H1 (cell line): Measurements from ENCODE around the gene AATK. TPM values are rescaled to one million over a fixed set of nuclear protein-coding genes. Genes with fewer than 3 reads are reported as not detected.

Experiments used
- CTCF ChIA-PET: fragments of 300-600 bp; sonication (Branson Sonifier 250); formaldehyde crosslinking; loops from one replicate; lab custom pipeline; 2021; ENCODE audit not compliant: partially characterized antibody; lab: Charles Lee
- POLR2A ChIA-PET: fragments of 300-600 bp; sonication (Branson Sonifier 250); formaldehyde crosslinking; loops from one replicate; lab custom pipeline; 2021; ENCODE audit warnings: inconsistent platforms; ENCODE audit not compliant: partially characterized antibody; lab: Charles Lee
- DNase-seq, 2 experiments: peaks; one replicate each; pipeline versions ENCODE4 v3.0.0 to v3.0.0-alpha.2; 2010 to 2022; ENCODE audit warnings: low spot score in 2 of 2, low read depth in 1 of 2, mixed read lengths in 1 of 2
- FAIRE-seq: peaks from 2 replicates; lab custom pipeline; 2011; peaks lifted over from hg19 to GRCh38; lab: Jason Lieb, UNC
- H2AFZ ChIP-seq: 2 replicates; pipeline ENCODE4 v1.8.1; 2012; ENCODE audit warnings: low read length, inconsistent platforms
- H2AK5ac ChIP-seq: 2 replicates; pipeline ENCODE4 v1.6.1; 2013; ENCODE audit warnings: low read depth, low read length
- H2BK120ac ChIP-seq: replicated peaks from 2 replicates; pipeline ENCODE3; 2013; ENCODE audit warnings: low read depth, low read length, inconsistent platforms
- H2BK12ac ChIP-seq: 2 replicates; pipeline ENCODE4 v1.6.1; 2013; ENCODE audit warnings: low read depth, low read length
- H2BK15ac ChIP-seq: 2 replicates; pipeline ENCODE4 v1.6.1; 2013; ENCODE audit warnings: low read length
- H2BK20ac ChIP-seq: 2 replicates; pipeline ENCODE4 v1.6.1; 2013; ENCODE audit warnings: low read length
- H2BK5ac ChIP-seq: 2 replicates; pipeline ENCODE4 v1.6.1; 2013; ENCODE audit warnings: low read depth, low read length
- H3K14ac ChIP-seq: 2 replicates; pipeline ENCODE4 v1.6.1; 2013; ENCODE audit warnings: inconsistent platforms; ENCODE audit not compliant: insufficient read length
- H3K18ac ChIP-seq: 2 replicates; pipeline ENCODE4 v1.6.1; 2013; ENCODE audit warnings: low read length; ENCODE audit errors: extremely low read depth
- H3K23ac ChIP-seq: 2 replicates; pipeline ENCODE4 v1.6.1; 2013; ENCODE audit warnings: inconsistent platforms; ENCODE audit not compliant: insufficient read length
- H3K23me2 ChIP-seq: 2 replicates; pipeline ENCODE4 v1.6.1; 2013; ENCODE audit warnings: low read depth, low read length
- H3K27ac ChIP-seq: 2 replicates; pipeline ENCODE4 v1.6.1; 2011; ENCODE audit warnings: low read depth, low read length, inconsistent platforms
- H3K27me3 ChIP-seq, 4 experiments: replicated peaks in 1 of 4; 1 replicate in 1 of 4; 2 replicates in 3 of 4; pipeline versions ENCODE4 v1.6.1 to v1.8.1; 2011 to 2013; ENCODE audit warnings: low read length in 3 of 4, mild to moderate bottlenecking in 3 of 4, inconsistent platforms in 2 of 4, mixed read lengths in 2 of 4, moderate library complexity in 1 of 4; ENCODE audit not compliant: control insufficient read depth in 3 of 4, insufficient read depth in 3 of 4; ENCODE audit errors: extremely low read depth in 1 of 4
- H3K36me3 ChIP-seq, 4 experiments: 2 replicates each; pipeline versions ENCODE4 v1.6.1 to v1.8.1; 2011 to 2013; ENCODE audit warnings: mild to moderate bottlenecking in 4 of 4, low read length in 3 of 4, moderate library complexity in 2 of 4, control low read depth in 1 of 4, inconsistent platforms in 1 of 4; ENCODE audit not compliant: insufficient read depth in 4 of 4, control insufficient read depth in 2 of 4
- H3K4ac ChIP-seq: replicated peaks from 2 replicates; pipeline ENCODE3; 2013; ENCODE audit warnings: low read length, low read depth, mixed read lengths, inconsistent platforms; ENCODE audit not compliant: insufficient read length
- H3K4me1 ChIP-seq, 4 experiments: replicated peaks in 1 of 4; 1 replicate in 1 of 4; 2 replicates in 3 of 4; pipeline versions ENCODE4 v1.6.1 to v1.8.1; 2011 to 2013; ENCODE audit warnings: low read length in 3 of 4, inconsistent platforms in 2 of 4, mixed read lengths in 1 of 4; ENCODE audit not compliant: insufficient read depth in 4 of 4, control insufficient read depth in 3 of 4
- H3K4me2 ChIP-seq, 2 experiments: 2 replicates each; pipeline versions ENCODE4 v1.6.1 to v1.8.1; 2011 to 2013; ENCODE audit warnings: low read depth in 2 of 2, low read length in 2 of 2, control low read depth in 1 of 2, inconsistent platforms in 1 of 2, mild to moderate bottlenecking in 1 of 2; ENCODE audit not compliant: insufficient read depth in 1 of 2
- H3K4me3 ChIP-seq, 4 experiments: fragments of 200-600, 300-600 bp in 1 of 4; sonication (generic), shearing (Covaris generic), sonication (Bioruptor Twin) in 1 of 4; 2 replicates each; pipeline versions ENCODE4 v1.5.1 to v1.8.1; 2011 to 2016; ENCODE audit warnings: low read length in 4 of 4, low read depth in 3 of 4, control low read depth in 2 of 4, inconsistent platforms in 2 of 4, mild to moderate bottlenecking in 2 of 4, mixed read lengths in 1 of 4, moderate library complexity in 1 of 4; ENCODE audit not compliant: insufficient read depth in 2 of 4; ENCODE audit errors: extremely low read depth in 1 of 4
- H3K56ac ChIP-seq: replicated peaks from 2 replicates; pipeline ENCODE3; 2013; ENCODE audit warnings: low read depth, mild to moderate bottlenecking, mixed read lengths, low read length, inconsistent platforms; ENCODE audit not compliant: insufficient read length
- H3K79me1 ChIP-seq: 2 replicates; pipeline ENCODE4 v1.6.1; 2013; ENCODE audit warnings: low read depth, low read length, control low read depth
- H3K79me2 ChIP-seq, 2 experiments: 2 replicates each; pipeline versions ENCODE4 v1.6.1 to v1.8.1; 2012 to 2013; ENCODE audit warnings: low read length in 2 of 2, mild to moderate bottlenecking in 2 of 2, inconsistent platforms in 1 of 2; ENCODE audit not compliant: insufficient read depth in 2 of 2, control insufficient read depth in 1 of 2
- H3K9ac ChIP-seq, 4 experiments: replicated peaks in 1 of 4; 1 replicate in 1 of 4; 2 replicates in 3 of 4; pipeline versions ENCODE4 v1.6.1 to v1.8.1; 2011 to 2013; ENCODE audit warnings: low read depth in 3 of 4, low read length in 3 of 4, control low read depth in 2 of 4, mild to moderate bottlenecking in 2 of 4, moderate library complexity in 2 of 4, inconsistent platforms in 1 of 4; ENCODE audit errors: extremely low read depth in 1 of 4
- H3K9me3 ChIP-seq, 2 experiments: 2 replicates each; pipeline versions ENCODE4 v1.6.1 to v1.8.1; 2012 to 2013; ENCODE audit warnings: mild to moderate bottlenecking in 2 of 2, moderate library complexity in 2 of 2, control low read depth in 1 of 2, inconsistent platforms in 1 of 2, low read depth in 1 of 2, low read length in 1 of 2, mixed read lengths in 1 of 2; ENCODE audit not compliant: insufficient read depth in 2 of 2
- H4K20me1 ChIP-seq, 2 experiments: replicated peaks in 1 of 2; 2 replicates each; pipeline versions ENCODE3 to v1.8.1; 2011 to 2013; ENCODE audit warnings: inconsistent platforms in 2 of 2, low read length in 2 of 2, mild to moderate bottlenecking in 1 of 2; ENCODE audit not compliant: insufficient read depth in 2 of 2, control insufficient read depth in 1 of 2
- H4K5ac ChIP-seq: 2 replicates; pipeline ENCODE4 v1.6.1; 2013; ENCODE audit warnings: low read length, low read depth, mixed read lengths, inconsistent platforms; ENCODE audit not compliant: insufficient read length
- H4K8ac ChIP-seq: 2 replicates; pipeline ENCODE4 v1.8.0; 2013; ENCODE audit warnings: mild to moderate bottlenecking, moderate library complexity, low read length, inconsistent platforms; ENCODE audit not compliant: insufficient read depth; ENCODE audit errors: extremely low read depth
- H4K91ac ChIP-seq: replicated peaks from 2 replicates; pipeline ENCODE3; 2013; ENCODE audit warnings: low read length, mixed read lengths, inconsistent platforms; ENCODE audit not compliant: insufficient read length
- ASH2L ChIP-seq: fragments of 200-600, 300-600 bp; sonication (generic); IDR thresholded peaks from one replicate; pipeline ENCODE4 v1.7.1; 2017; ENCODE audit warnings: low read length
- ATF3 ChIP-seq: IDR thresholded peaks from 2 replicates; pipeline ENCODE4 v1.6.1; 2011; ENCODE audit warnings: low read depth, mild to moderate bottlenecking, low read length; ENCODE audit not compliant: insufficient read depth
- EGR1 ChIP-seq: IDR thresholded peaks from 2 replicates; pipeline ENCODE4 v1.6.1; 2011; ENCODE audit warnings: low read depth, low read length, borderline replicate concordance
- GABPA ChIP-seq: IDR thresholded peaks from 2 replicates; pipeline ENCODE4 v1.6.1; 2011; ENCODE audit warnings: mild to moderate bottlenecking, low read length, moderate library complexity, borderline replicate concordance; ENCODE audit not compliant: insufficient read depth
- HDAC6 ChIP-seq: IDR thresholded peaks from one replicate; pipeline ENCODE4 v1.7.1; 2012; ENCODE audit warnings: low read depth, mild to moderate bottlenecking, inconsistent platforms, low read length, moderate library complexity
- KDM1A ChIP-seq: fragments of 200-600, 300-600 bp; sonication (generic); IDR thresholded peaks from 2 replicates; pipeline ENCODE4 v1.7.1; 2016; ENCODE audit warnings: mild to moderate bottlenecking, low read length, borderline replicate concordance
- KDM5A ChIP-seq: fragments of 200-600 bp; IDR thresholded peaks from 2 replicates; pipeline ENCODE4 v1.7.1; 2012; ENCODE audit warnings: mild to moderate bottlenecking, low read length, inconsistent platforms, mixed read lengths
- PHF8 ChIP-seq: fragments of 200-600 bp; sonication (generic); conservative IDR thresholded peaks from 2 replicates; pipeline ENCODE4 v1.7.1; 2012; ENCODE audit warnings: low read depth, mild to moderate bottlenecking, inconsistent platforms, low read length, moderate library complexity
- POU5F1 ChIP-seq: IDR thresholded peaks from 2 replicates; pipeline ENCODE4 v1.6.1; 2011; ENCODE audit warnings: low read depth, mild to moderate bottlenecking, low read length, moderate library complexity
- SIX5 ChIP-seq: IDR thresholded peaks from 2 replicates; pipeline ENCODE4 v1.6.1; 2011; ENCODE audit warnings: mild to moderate bottlenecking, low read depth, low read length
- SP4 ChIP-seq: IDR thresholded peaks from 2 replicates; pipeline ENCODE4 v1.6.1; 2012; ENCODE audit warnings: low read length, inconsistent platforms
- ZNF274 ChIP-seq: IDR thresholded peaks from 2 replicates; pipeline ENCODE4 v1.7.0; 2012; ENCODE audit warnings: low read length, borderline replicate concordance; ENCODE audit errors: extremely low read depth
- WGBS, 2 experiments: shearing (Covaris generic) in 1 of 2; methylation state at CpG; one replicate each; pipeline versions ENCODE4 v1.1.6 to v1.1.7; 2013 to 2015; ENCODE audit warnings: low lambda C conversion rate in 2 of 2, mixed read lengths in 2 of 2, inconsistent platforms in 1 of 2, low coverage in 1 of 2, missing lambda C conversion rate in 1 of 2; ENCODE audit not compliant: insufficient replicate concordance in 2 of 2, insufficient coverage in 1 of 2, insufficient read length in 1 of 2; ENCODE audit errors: extremely low coverage in 1 of 2, missing lambda C conversion rate in 1 of 2; 5-methylcytosine and 5-hydroxymethylcytosine counted together
- polyA plus RNA-seq, 7 experiments: library from polyadenylated mRNA; depleted of rRNA in 3 of 7; stranded (reverse) in 5 of 7; unstranded in 2 of 7; fragments of >200 nt in 5 of 7; fragments of 200-250 nt in 2 of 7; gene quantifications; 1 replicate in 5 of 7; 2 replicates in 1 of 7; 4 replicates in 1 of 7; pipeline versions ENCODE4 v1.2.1 to v1.2.3, GENCODE V29; 2011 to 2013; ENCODE audit warnings: missing spikeins in 2 of 7, mixed read lengths in 2 of 7
- total RNA-seq: library from RNA; stranded (reverse); fragmentation: NEBNext Ultra II Directional; extraction: Animal tissue kit (Norgen Biotek cat#: 25700); gene quantifications from 2 replicates; pipeline ENCODE4 v1.2.1, GENCODE V29; 2021

The AATK gene
- total and polyA plus RNA-seq, 2 of the 8 experiments (the other 6 are each of a cell fraction or from before 2014, with no cell fraction given) = 1.7 to 3.5 TPM

GRCh38 chr17:81085420-81085911 lies 80.6 kb downstream of the AATK start:
- H2BK5ac ChIP-seq = no peak overlapping the region
- no peaks in the 10 kb centered on the region for H3K27me3 ChIP-seq
- H4K5ac ChIP-seq = no peak overlapping the region
- DNase-seq = no peak
- 90% methylated on average over 17 of the region's 20 CpGs; no CpG with 5 or more reads in 1 of the 2 experiments for WGBS, 2 experiments
- no peaks in the 10 kb centered on the region for H3K23me2 ChIP-seq
- ChIA-PET CTCF (interaction anchor here (1.0 to 2.4 kb wide), 8 partner anchors 12 to 115 kb away, joined by 3 to 12 read pairs (median 4); no protein-coding TSS in a partner anchor), POLR2A (interaction anchor here (0.8 kb wide), 1 partner anchor 11 kb away, joined by 3 read pairs; no protein-coding TSS in a partner anchor)
- H3K9me3 ChIP-seq = no peaks in the 10 kb centered on the region
- no peak overlapping the region for H3K18ac ChIP-seq
- no peak overlapping the region for H3K4me2 ChIP-seq
- H2BK15ac ChIP-seq = no peak overlapping the region
- no peak for FAIRE-seq
- H3K56ac ChIP-seq = no peak overlapping the region
- 0 out of 2 replicates have a peak, but pooled peaks cover 3% of the 10 kb centered on the region for H3K79me1 ChIP-seq
- H3K4me3 ChIP-seq = no peak overlapping the region
- no peaks in the 10 kb centered on the region for H3K79me2 ChIP-seq
- no peak overlapping the region for H4K91ac ChIP-seq
- H3K36me3 ChIP-seq = no peaks in the 10 kb centered on the region; a peak in 1 of 8 replicates
- H3K14ac ChIP-seq = no peak overlapping the region
- H3K9ac ChIP-seq = no peak overlapping the region
- no peak overlapping the region for H2AK5ac ChIP-seq
- no peak overlapping the region for H2BK20ac ChIP-seq
- no peak overlapping the region for H3K4ac ChIP-seq
- no peak overlapping the region for H4K8ac ChIP-seq
- H3K4me1 ChIP-seq = peaks cover 0 to 7% (median 3%) of the 10 kb centered on the region in 4 experiments; a peak in 5 of 7 replicates
- no peak overlapping the region for H3K23ac ChIP-seq
- H2BK12ac ChIP-seq = no peak overlapping the region
- H2AFZ ChIP-seq = no peak overlapping the region
- peaks cover 0 to 11% of the 10 kb centered on the region in 2 experiments for H4K20me1 ChIP-seq
- no peak overlapping the region for H2BK120ac ChIP-seq
- H3K27ac ChIP-seq = no peak overlapping the region
- TF ChIP-seq POU5F1 (no peak), KDM5A (no peak), SIX5 (no peak), KDM1A (no peak), ZNF274 (no peak), ASH2L (no peak), HDAC6 (no peak), ATF3 (no peak), EGR1 (no peak), GABPA (no peak), PHF8 (no peak), SP4 (no peak)
